Forelimb muscle (tissue), 1 donor: Measurements from ENCODE around the gene SIK3. TPM values are rescaled to one million over a fixed set of nuclear protein-coding genes. Genes with fewer than 3 reads are reported as not detected.
"Not testable (repeated sequence)": the region's sequence is repeated elsewhere in the genome, so short reads cannot be mapped to it uniquely, and the experiment has no call there.

Source experiments
- DNase-seq: peaks from one replicate; pipeline ENCODE4 v3.0.0-alpha.2; 2013; ENCODE audit warnings: low read depth
- polyA plus RNA-seq: library from polyadenylated mRNA; unstranded; fragments of 120-200 nt; gene quantifications from one replicate; pipeline ENCODE4 v1.2.1, GENCODE V29; 2013; ENCODE audit not compliant: insufficient read length

The SIK3 gene
- polyA plus RNA-seq = 36.5 TPM

DNA sequence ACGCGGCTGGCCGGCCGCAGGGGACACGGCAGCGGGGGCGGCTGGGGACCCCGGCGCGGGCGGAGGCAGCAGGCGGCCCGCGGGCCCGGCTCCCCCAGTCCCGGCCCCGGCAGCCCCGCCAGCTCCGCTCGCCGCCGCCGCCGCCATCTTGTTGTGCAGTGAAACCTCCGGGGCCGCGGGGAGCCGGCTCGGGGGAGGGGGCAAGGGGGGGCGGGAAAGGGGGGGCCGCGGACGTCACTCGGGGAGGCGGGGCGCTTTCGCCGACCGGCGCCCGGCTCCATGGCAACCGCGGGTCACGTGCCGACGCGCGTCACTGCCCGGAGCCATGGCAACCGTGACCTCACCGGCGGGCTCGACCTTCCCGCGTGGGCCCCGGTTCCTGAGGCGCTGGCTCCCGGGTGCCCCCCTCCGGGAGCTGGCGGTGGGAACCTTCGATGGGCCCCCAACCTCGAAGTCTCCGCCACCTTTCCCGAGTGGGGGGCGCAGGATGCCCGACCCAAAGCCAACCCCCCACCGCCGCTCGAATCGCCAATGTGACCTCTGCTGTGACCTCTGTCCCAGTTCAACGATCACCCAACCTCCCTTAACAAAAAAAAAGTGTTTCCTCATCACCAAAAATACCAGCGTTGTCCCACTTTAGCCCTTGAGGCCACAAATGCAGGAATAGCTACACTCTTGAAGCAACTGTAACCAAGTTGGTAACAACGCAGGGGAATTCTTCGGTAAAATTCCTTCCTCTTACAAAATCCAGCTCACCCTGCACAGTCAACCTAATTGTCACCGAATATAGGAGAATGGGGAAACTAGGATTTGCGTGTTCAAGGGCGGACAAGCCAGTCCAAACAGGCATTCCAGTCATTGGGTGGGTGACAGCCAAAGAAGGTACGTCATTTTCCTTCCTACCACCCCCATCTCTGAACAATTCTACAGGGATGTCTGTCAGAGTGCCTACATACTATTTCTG lies at the start of gene SIK3:
TSS of gene SIK3 (minus strand) at position 160 of the 964 bp plus-strand sequence. CDS start at position 147, 13 bp downstream.
- peak; percentile 60 for DNase-seq

DNA sequence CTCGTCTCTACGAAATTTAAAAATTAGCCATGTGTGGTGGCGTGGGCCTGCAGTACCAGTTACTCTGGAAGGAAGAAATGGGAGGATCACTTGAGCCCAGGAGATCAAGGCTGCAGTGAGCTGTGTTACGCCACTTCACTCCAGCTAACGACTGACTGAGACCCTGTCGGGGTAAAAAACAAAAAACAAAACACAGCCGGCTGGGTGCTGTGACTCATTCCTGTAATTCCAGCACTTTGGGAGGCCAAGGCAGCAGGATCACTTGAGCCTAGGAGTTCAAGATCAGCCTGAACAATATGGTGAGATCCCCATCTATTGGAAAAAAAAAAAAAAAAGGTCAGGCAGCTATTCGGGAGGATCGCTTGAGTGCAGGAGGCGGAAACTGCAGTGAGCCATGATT lies 48.3 kb upstream of the SIK3 start:
- DNase-seq = no peak

DNA sequence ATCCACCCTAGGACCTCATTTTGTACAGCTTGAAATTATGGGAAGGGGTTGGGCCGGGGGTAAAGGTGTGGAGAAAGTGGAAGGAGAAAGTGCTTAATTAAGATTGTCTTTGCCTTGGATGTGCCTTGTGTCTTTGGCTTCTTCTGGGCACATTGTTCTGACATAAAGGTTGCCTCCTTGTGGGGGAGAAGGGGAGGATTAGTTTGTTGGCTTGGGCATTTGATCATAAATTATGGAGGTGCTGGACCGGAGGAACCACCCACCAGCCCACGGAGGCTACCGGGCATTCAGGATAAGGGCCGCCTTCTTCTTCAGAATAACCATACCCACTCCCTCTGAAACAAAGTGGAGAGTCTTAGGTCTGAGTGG lies 47.1 kb upstream of the SIK3 start:
- DNase-seq = no peak

DNA sequence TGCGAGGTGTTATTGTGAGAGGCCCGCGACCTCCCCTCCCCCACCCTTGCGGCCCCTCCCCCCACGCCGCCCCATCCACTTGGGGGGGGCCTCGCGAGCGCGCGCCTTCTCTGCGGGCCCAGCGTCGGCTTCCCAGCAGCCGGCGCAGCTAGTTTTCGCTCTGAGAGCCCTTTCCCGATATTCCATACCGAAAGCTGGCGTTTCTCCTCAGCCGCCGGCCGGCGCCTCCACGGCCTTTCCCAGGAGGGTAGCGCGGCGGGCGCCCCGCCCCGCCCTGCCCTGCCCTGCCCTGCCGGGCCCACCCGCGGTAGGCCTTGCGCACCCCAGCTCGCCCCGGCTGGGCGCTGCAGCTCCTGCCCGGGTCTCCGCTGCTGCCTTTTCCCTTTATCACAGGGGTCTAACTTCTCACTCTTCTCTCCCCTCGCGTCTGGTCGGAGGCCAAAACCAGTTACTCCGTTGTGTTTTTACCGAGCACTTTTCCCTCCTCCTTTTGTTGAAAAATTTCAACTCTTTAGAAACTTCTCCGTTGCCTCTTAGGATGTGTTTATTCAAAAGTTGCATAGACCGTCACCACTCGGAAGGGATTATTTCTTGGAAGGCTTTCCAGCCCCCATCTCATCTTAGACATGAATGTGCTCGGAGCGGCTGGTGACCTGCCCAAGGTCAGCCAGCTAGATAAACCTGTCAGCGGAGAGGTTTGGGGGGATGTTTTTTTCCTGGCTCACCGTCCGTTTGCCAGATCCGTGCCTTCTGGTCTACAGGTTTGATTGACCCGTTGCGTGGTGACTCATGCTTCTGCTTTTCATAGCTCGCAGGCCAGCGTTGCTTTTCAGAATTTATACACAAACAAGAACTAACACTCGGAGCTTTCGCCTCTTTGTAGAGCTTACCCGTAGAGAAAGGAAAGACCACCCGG lies 46.5 kb upstream of the SIK3 start:
- DNase-seq = no peak

DNA sequence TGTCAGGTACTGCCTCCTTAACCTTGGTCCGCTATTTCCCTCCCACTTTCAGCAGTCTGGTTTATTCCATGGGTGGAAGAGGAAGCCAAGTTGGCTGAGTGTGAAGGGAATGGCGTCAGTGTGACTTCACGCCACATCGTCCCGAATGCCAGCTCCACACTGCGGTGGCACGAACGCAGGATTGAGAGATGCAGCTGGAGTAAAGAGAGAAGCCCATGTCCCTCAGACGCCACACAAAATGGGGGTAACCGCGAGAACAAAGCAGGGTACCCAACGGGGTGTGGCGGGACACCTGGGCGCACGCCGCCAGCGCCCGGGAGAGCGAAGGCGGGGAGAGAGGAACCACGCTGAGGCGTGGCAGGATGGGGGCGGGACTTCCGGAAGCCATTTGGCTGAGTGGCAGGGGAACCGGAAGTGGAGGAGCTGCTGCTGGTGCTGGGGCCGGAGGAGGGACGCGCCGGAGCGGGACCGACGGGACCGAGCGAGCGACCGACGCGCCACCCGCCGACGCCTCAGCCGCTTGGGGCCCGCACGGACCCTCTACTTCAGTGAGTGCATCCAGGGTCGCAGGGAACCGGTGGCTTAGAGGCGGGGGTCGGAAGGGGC lies 45.7 kb upstream of the SIK3 start, which contains the start of gene PAFAH1B2:
TSS of gene PAFAH1B2 (plus strand) at position 417 of the 606 bp plus-strand sequence. CDS start 8,161 bp downstream, outside the sequence.
- peak; percentile 80 for DNase-seq

DNA sequence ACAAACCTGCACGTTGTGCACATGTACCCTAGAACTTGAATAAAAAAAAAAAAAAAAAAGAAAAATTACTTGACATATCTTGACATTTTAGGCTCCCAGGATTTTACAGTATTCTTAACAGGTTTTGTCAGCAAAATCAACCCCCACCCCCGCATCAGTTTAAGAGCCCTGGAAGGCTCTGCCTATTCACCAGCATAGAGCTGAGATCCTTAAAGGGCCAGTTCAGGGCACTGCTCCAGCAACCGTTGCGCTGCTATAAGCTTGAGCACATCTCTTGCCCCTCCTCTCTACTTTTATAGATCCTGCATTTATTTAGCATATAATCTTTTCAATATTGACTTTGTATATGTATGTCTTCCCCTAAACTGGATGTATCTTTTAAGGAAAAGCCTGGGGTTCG lies 45.2 kb upstream of the SIK3 start:
- no peak for DNase-seq

DNA sequence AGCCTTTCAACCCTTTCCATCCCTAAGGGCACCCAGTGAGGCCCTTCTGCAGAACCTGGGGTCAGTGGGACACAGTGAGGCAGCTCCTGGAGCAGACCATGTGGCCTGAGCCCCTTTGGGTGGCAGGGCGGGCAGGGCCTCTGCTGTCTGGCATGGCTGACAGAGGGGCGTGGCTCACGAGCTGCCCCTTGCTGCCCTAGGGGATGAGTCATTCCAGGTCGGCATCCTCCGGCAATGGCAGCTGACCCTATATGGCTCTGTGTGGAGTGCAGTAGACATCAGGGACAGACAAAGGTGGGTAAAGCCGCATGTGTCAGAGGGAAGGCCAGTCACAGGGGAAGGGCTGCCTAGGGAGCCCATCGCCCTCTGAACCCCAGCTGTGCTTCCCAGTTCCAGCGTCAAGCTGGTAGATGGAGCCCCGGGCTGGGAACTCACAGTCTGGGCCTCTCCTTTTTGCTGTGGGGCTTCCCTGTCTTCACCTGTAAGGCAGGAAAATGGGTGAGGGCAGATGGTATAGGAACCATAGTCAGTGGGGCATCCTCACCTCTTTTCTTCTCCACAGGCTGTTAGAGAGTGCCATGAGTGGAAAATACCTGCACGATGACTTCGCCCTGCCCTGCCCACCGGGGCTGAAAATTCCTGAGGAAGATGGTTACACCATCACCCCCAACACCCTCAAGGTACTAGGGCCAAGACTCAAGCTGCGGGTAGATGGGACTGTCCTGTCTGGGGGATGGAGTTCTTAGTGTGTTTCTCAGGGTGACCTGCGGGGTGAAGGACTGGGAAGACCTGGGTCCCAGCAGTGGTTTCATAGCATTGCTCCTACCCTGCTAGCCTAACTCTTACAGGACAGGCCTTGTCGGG lies 39.2 kb upstream of the SIK3 start:
- DNase-seq = not testable (repeated sequence)

DNA sequence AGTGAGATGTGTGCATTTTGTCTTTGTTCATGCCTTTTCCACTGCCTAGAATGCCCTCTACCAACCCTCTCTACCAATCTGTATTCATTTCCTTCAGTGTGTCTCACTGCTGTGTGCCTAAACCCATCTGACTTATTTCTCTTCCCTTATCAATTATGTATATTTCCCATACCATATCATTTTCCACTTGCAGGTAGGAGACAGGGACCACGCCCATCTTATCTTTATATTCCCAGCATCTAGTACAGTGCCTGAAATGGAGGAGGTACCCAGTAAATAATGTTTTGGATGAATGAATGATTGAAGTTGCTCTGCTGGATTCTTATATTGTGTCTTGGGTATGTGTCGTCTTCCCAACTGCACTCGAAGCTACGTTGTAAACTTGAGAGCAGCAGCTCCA lies 36.8 kb upstream of the SIK3 start:
- not testable (repeated sequence) for DNase-seq

DNA sequence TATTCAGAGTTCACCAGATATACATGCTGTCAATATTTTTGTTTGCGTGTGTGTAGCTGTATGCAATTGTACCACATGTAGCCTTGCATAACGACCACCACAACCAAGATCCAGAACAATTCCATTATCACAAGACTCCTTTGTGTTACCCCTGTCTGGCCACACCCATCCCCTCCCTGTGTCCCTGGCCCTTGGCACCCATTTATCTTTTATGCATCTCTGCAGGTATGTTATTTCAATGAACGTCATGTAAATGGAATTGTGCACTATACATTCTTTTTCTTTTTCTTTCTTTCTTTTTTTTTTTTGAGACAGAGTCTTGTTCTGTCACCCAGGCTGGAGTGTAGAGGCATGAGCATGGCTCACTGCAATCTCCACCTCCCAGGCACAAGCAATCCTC lies 36.2 kb upstream of the SIK3 start:
- DNase-seq = no peak

DNA sequence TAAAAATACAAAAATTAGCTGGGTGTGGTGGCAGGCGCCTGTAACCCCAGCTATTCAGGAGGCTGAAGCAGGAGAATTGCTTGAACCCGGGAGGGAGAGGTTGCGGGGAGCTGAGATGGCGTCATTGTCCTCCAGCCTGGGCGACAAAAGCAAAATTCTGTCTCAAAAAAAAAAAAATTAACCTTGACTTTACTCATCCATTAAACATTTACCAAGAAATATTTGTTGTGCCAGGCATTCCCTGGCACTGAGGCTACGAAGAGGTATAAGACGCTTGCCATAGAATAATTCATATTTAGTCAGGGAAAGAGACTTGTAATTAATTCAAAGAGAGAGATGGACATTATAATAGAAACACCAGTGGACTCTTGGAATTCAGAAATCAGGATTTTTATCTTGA lies 32.7 kb upstream of the SIK3 start:
- DNase-seq = no peak

DNA sequence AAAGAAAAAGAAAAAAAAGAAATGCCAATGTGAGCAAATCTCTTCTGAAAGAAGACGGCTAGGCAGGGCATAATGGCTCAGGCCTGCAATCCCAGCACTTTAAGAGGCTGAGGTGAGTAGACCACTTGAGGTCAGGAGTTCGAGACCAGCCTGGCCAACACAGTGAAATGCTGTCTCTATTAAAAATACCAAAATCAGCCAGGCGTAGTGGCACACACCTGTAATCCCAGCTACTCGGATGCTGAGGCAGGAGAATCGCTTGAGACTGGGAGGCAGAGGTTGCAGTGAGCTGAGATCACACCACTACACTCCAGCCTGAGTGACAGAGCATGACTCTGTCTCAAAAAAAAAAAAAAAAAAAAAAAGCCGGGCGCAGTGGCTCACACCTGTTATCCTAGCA lies 32.2 kb upstream of the SIK3 start:
- not testable (repeated sequence) for DNase-seq

DNA sequence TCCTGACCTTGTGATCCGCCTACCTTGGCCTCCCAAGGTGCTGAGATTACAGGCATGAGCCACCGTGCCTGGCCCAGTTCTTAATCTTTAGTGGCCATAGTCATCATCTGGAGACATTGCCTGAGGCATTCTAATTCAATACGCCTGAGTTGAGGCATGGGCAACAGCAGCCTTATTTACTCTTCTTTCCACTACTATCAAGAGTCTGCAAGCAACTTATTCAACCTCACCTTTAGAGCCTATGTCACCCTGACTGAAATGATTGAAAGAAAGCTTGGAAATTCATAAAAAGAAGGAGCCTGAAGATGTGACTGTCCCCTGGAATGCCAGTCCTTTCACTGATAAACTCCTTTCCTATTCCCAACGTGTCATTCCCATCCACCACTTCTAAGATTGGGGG lies 30.1 kb upstream of the SIK3 start:
- no peak for DNase-seq

DNA sequence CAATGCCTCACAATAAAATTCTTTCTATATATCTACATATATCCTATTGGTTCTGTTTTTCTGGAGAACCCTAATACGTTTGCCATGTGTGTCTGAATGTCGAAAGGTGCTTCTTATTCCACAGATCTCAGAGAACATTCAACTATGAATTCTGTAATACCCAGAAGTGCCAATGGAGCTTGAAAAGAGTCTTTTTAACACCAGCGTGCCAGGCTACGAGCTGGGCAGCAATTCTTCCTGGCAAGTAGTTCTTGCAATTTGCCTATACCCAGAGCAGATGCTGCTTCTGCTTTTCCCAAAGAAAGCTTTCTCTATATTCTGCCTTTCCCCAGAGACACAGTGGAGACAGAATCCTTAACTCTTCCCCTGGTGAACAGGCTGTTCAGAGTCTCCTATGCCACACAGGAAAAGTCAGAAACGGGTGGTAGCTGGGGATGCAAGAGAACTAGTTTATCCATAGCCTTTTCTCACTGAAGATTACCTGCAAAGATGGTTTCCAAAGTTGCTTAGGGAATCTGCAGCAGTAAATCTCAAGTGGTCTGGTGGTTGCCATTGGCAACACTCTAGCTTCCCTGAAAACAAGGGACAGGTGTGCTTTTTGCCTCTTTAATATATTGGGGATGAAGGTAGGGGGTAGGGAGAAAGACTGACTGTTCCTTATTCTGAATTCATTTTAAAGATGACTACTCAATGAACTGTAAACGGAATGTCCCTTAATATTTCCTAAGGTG lies 29.1 kb upstream of the SIK3 start:
- DNase-seq = no peak

DNA sequence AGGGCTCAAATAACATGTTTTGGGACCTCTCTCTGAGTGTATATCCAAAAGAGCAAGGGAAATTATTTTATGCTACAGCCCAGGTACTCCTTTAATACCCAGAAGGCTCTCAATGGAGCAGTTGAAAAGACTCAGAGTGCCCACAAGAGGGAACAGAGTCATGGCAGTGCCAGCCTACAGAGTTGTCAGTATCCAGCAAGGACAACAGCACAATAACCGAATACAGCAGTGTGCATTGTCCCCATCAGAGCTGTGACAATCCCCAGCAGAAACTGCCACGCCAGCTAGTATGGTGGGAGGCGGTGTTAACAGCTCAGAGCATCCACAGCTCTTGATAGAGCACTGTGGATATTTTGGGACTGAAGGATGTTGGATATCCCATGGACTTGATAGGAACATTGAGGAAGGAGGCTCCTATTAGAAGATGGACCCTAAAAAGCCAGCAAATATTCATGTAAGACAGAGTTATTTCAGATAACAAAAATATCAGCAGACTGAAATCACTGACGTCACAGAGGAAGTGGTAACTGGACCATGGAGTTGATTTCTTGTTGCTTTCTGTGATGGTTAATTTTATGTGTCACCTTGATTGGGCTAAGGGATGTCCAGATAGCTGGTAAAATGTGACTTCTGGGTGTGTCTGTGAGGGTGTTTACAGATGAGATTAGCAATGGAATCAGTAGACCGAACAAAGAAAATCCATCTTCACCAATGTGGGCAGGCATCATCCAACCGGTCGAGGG lies 28.2 kb upstream of the SIK3 start:
- DNase-seq = no peak

DNA sequence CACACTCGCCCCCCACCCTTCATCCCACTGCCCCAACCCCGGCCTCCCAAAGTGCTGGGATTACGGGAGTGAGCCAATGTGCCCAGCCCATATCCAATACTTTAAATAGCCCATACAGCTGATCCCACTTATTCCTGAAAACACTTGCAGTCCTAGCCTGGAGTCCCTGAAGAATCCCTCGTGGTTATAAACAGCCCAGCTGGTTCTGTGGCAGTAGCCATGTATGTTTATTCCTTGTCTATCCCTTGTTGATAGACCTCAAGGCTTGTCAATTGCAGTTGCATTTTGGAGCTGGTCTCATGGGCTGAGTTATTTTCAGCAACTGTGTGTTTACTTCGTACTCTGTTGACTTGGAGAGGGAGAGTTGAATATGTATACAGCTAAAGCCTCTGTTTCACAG lies 24.3 kb upstream of the SIK3 start:
- DNase-seq = no peak

DNA sequence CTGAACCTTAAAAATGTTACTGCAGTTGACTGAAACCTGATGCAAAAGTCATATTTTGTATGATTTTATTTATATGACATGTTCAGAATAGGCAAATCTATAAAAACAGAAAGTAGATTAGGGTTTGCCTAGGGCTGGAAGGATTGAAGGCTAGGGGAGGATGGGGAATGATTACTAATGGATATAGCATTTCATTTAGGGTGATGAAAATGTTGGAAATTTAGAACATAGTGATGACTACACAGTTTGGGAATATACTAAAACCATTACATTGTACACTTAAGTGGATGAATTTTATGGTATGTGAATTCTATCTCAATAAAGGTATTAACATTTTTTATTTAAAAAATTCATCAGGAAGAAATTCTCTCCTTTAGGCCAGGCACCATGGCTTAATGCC lies 22.9 kb upstream of the SIK3 start:
- no peak for DNase-seq

DNA sequence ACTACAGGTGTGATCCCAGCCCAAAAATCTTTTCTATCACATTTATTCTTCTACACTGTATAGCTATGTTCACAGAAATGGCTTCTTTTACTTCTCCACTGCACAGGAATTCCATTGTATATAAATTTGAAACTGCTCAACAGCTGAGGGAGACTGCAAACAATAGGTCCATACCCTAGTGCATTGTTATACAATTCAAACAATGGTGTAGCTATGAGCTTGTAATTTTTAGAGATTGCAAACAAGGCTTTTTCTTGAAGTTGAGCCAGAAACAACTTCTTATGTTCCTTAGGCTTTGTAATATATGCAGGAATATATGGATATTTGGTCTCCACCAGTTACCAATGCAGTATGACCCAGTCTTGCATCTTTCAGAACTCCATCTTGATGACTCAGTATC lies 19.5 kb upstream of the SIK3 start:
- DNase-seq = no peak

DNA sequence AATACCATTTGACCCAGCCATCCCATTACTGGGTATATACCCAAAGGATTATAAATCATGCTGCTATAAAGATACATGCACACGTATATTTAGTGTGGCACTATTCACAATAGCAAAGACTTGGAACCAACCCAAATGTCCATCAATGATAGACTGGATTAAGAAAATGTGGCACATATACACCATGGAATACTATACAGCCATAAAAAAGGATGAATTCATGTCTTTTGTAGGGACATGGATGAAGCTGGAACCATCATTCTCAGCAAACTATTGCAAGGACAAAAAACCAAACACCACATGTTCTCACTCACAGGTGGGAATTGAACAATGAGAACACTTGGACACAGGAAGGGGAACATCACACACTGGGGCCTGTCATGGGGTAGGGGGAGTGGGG lies 14.7 kb upstream of the SIK3 start:
- not testable (repeated sequence) for DNase-seq

DNA sequence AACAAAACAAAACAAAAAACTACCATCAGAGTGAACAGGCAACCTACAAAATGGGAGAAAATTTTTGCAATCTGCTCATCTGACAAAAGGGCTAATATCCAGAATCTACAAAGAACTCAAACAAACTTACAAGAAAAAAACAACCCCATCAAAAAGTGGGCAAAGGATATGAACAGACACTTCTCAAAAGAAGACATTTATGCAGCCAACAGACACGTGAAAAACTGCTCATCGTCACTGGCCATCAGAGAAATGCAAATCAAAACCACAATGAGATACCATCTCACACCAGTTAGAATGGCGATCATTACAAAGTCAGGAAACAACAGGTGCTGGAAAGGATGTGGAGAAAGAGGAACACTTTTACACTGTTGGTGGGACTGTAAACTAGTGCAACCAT lies 14.3 kb upstream of the SIK3 start:
- DNase-seq = not testable (repeated sequence)
